Neural cell (in vitro differentiated cells): ENCODE results near the gene MARK1. TPM values are rescaled to one million over a fixed set of nuclear protein-coding genes. Genes with fewer than 3 reads are reported as not detected.

Experiments
- H2AFZ ChIP-seq: fragments of 200-600, 300-800 bp; sonication (generic), shearing (Covaris generic); 2 replicates; pipeline ENCODE4 v1.6.0; 2014; ENCODE audit warnings: low read depth, mild to moderate bottlenecking, antibody characterized with exemption, low read length, moderate library complexity
- H3F3A ChIP-seq: fragments of 200-600 bp; shearing (Covaris generic); 2 replicates; pipeline ENCODE4 v1.6.1; 2016; ENCODE audit warnings: mild to moderate bottlenecking, moderate library complexity, mixed read lengths, antibody characterized with exemption, low read length; ENCODE audit not compliant: insufficient read depth, poor library complexity, severe bottlenecking
- H3K27ac ChIP-seq: fragments of 200-600, 300-800 bp; sonication (generic), shearing (Covaris generic); 2 replicates; pipeline ENCODE4 v1.5.1; 2014; ENCODE audit warnings: mild to moderate bottlenecking, low read length, moderate library complexity
- H3K27me3 ChIP-seq: fragments of 300-800, 200-600 bp; sonication (generic), shearing (Covaris generic); 2 replicates; pipeline ENCODE4 v1.6.0; 2014; ENCODE audit warnings: mild to moderate bottlenecking, low read depth, low read length, moderate library complexity; ENCODE audit not compliant: insufficient read depth
- H3K36me3 ChIP-seq: fragments of 300-800, 200-600 bp; sonication (generic), shearing (Covaris generic); 2 replicates; pipeline ENCODE4 v1.5.1; 2014; ENCODE audit warnings: mild to moderate bottlenecking, antibody characterized with exemption, low read length, moderate library complexity; ENCODE audit not compliant: insufficient read depth
- H3K4me2 ChIP-seq: fragments of 300-800, 200-600 bp; sonication (generic), shearing (Covaris generic); 2 replicates; pipeline ENCODE4 v1.6.0; 2014; ENCODE audit warnings: mild to moderate bottlenecking, low read length
- H3K4me3 ChIP-seq: fragments of 300-800, 200-600 bp; sonication (generic), shearing (Covaris generic); 2 replicates; pipeline ENCODE4 v1.5.1; 2014; ENCODE audit warnings: mild to moderate bottlenecking, low read length, moderate library complexity
- H3K79me2 ChIP-seq: fragments of 200-600 bp; shearing (Covaris generic); replicated peaks from 2 replicates; pipeline ENCODE4 v1.6.0; 2014; ENCODE audit warnings: mild to moderate bottlenecking, low read length, moderate library complexity; ENCODE audit not compliant: insufficient read depth
- H3K9ac ChIP-seq: fragments of 300-800, 200-600 bp; sonication (generic), shearing (Covaris generic); 2 replicates; pipeline ENCODE4 v1.6.1; 2016; ENCODE audit warnings: mild to moderate bottlenecking, low read length, mixed read lengths
- H3K9me2 ChIP-seq: fragments of 200-600 bp; shearing (Covaris generic); 2 replicates; pipeline ENCODE4 v1.6.1; 2016; ENCODE audit warnings: mild to moderate bottlenecking, low read length, mixed read lengths; ENCODE audit not compliant: insufficient read depth
- H3K9me3 ChIP-seq: fragments of 200-600, 300-800 bp; sonication (generic), shearing (Covaris generic); 2 replicates; pipeline ENCODE4 v1.6.1; 2016; ENCODE audit warnings: mild to moderate bottlenecking, mixed run types, low read length, moderate library complexity, mixed read lengths
- H4K20me1 ChIP-seq: fragments of 200-600 bp; shearing (Covaris generic); 2 replicates; pipeline ENCODE4 v1.6.1; 2016; ENCODE audit warnings: mild to moderate bottlenecking, mixed run types; ENCODE audit not compliant: insufficient read depth
- EP300 ChIP-seq: fragments of 450-650 bp; conservative IDR thresholded peaks from 2 replicates; pipeline ENCODE4 v1.6.1; 2014; ENCODE audit warnings: antibody characterized with exemption, mild to moderate bottlenecking, moderate library complexity; ENCODE audit not compliant: poor library complexity, severe bottlenecking
- EZH2 ChIP-seq: fragments of 200-600, 300-800 bp; shearing (Covaris generic), sonication (generic); IDR thresholded peaks from 2 replicates; pipeline ENCODE4 v1.6.1; 2014; ENCODE audit warnings: antibody characterized with exemption, low read length, borderline replicate concordance, mild to moderate bottlenecking; ENCODE audit not compliant: insufficient read depth, poor library complexity, severe bottlenecking
- MXI1 ChIP-seq: fragments of 450-650 bp; conservative IDR thresholded peaks from 2 replicates; pipeline ENCODE4 v1.6.1; 2014; ENCODE audit warnings: antibody characterized with exemption, mild to moderate bottlenecking; ENCODE audit not compliant: poor library complexity, severe bottlenecking
- POLR2AphosphoS5 ChIP-seq: IDR thresholded peaks from 2 replicates; pipeline ENCODE4 v1.6.1; 2012
- RAD21 ChIP-seq: fragments of 450-650 bp; conservative IDR thresholded peaks from 2 replicates; pipeline ENCODE4 v1.6.1; 2014; ENCODE audit warnings: antibody characterized with exemption, mild to moderate bottlenecking, moderate library complexity
- SMC3 ChIP-seq: fragments of 450-650 bp; conservative IDR thresholded peaks from 2 replicates; pipeline ENCODE4 v1.6.1; 2014; ENCODE audit warnings: antibody characterized with exemption, mild to moderate bottlenecking, moderate library complexity; ENCODE audit not compliant: poor library complexity
- TAF1 ChIP-seq: IDR thresholded peaks from 2 replicates; pipeline ENCODE4 v1.6.1; 2012; ENCODE audit warnings: low read depth
- polyA plus RNA-seq: library from polyadenylated mRNA; depleted of rRNA; stranded (reverse); fragments of >200 nt; gene quantifications from 2 replicates; pipeline ENCODE4 v1.2.3, GENCODE V29; 2014
- TF ChIP-seq, protein P1 (sequence below): fragments of 450-650 bp; IDR thresholded peaks from 2 replicates; pipeline ENCODE4 v1.5.1; 2014; ENCODE audit warnings: antibody characterized with exemption, mild to moderate bottlenecking, moderate library complexity; ENCODE audit not compliant: poor library complexity, severe bottlenecking
- TF ChIP-seq, protein P2 (sequence below): IDR thresholded peaks from 2 replicates; pipeline ENCODE4 v1.6.1; 2012; ENCODE audit warnings: borderline replicate concordance

Gene MARK1
- polyA plus RNA-seq, 1 donor from 2014 or later, result 38.6 TPM

DNA sequence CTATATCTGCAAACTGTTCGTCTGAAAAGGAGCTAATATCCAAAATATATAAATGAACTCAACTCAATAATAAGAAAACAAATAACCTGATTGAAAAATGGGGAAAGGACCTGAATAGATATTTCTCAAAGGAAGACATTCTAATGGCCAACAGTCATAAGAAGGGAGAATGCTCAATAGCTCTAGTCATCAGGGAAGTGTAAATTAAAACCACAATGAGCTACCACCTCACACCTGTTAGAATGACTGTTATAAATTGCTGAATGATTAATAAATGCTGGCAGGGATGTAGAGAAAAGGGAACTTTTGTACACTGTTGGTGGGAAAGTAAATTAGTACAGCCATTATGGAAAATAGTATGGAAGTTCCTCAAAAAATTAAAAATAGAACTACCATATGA lies 141.1 kb downstream of the MARK1 start:
- Histone ChIP-seq H3K9me3 (no peaks in the 10 kb centered on the region), H3K27me3 (no peaks in the 10 kb centered on the region), H3K79me2 (no peaks in the 10 kb centered on the region), H3K36me3 (no peaks in the 10 kb centered on the region), H3K27ac (no peak overlapping the region), H4K20me1 (no peaks in the 10 kb centered on the region), H3K4me3 (no peak overlapping the region), H3K9ac (no peak overlapping the region), H2AFZ (no peak overlapping the region), H3F3A (no peaks in the 10 kb centered on the region), H3K9me2 (no peaks in the 10 kb centered on the region), H3K4me2 (no peak overlapping the region)
- TF ChIP-seq POLR2AphosphoS5 (no peak), MXI1 (no peak), EP300 (no peak), SMC3 (no peak), RAD21 (no peak), EZH2 (no peak), TAF1 (no peak)
- TF ChIP-seq, protein P1, sequence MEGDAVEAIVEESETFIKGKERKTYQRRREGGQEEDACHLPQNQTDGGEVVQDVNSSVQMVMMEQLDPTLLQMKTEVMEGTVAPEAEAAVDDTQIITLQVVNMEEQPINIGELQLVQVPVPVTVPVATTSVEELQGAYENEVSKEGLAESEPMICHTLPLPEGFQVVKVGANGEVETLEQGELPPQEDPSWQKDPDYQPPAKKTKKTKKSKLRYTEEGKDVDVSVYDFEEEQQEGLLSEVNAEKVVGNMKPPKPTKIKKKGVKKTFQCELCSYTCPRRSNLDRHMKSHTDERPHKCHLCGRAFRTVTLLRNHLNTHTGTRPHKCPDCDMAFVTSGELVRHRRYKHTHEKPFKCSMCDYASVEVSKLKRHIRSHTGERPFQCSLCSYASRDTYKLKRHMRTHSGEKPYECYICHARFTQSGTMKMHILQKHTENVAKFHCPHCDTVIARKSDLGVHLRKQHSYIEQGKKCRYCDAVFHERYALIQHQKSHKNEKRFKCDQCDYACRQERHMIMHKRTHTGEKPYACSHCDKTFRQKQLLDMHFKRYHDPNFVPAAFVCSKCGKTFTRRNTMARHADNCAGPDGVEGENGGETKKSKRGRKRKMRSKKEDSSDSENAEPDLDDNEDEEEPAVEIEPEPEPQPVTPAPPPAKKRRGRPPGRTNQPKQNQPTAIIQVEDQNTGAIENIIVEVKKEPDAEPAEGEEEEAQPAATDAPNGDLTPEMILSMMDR, result no peak
- TF ChIP-seq, protein P2, sequence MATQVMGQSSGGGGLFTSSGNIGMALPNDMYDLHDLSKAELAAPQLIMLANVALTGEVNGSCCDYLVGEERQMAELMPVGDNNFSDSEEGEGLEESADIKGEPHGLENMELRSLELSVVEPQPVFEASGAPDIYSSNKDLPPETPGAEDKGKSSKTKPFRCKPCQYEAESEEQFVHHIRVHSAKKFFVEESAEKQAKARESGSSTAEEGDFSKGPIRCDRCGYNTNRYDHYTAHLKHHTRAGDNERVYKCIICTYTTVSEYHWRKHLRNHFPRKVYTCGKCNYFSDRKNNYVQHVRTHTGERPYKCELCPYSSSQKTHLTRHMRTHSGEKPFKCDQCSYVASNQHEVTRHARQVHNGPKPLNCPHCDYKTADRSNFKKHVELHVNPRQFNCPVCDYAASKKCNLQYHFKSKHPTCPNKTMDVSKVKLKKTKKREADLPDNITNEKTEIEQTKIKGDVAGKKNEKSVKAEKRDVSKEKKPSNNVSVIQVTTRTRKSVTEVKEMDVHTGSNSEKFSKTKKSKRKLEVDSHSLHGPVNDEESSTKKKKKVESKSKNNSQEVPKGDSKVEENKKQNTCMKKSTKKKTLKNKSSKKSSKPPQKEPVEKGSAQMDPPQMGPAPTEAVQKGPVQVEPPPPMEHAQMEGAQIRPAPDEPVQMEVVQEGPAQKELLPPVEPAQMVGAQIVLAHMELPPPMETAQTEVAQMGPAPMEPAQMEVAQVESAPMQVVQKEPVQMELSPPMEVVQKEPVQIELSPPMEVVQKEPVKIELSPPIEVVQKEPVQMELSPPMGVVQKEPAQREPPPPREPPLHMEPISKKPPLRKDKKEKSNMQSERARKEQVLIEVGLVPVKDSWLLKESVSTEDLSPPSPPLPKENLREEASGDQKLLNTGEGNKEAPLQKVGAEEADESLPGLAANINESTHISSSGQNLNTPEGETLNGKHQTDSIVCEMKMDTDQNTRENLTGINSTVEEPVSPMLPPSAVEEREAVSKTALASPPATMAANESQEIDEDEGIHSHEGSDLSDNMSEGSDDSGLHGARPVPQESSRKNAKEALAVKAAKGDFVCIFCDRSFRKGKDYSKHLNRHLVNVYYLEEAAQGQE, result no peak

DNA sequence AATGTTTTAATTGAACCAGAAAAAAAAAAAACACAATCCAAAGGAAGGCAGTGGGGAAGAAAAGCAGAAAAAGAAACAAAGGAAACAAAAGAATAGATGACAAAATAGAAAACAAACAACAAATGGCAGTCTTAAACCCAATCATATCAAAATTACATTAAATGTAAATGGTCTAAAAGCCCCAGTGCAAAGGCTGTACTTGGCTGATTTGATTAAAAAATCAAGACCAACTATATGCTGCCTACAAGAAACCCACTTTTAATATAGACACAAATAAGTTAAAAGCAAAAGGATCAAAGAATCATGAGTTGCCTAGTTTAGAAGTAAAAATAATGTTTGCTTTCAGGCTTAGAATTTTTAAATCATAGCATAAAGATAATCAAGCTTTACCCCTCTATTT lies 142.4 kb downstream of the MARK1 start:
- Histone ChIP-seq H3K9me3 (no peaks in the 10 kb centered on the region), H3K9ac (no peak overlapping the region), H3K27me3 (no peaks in the 10 kb centered on the region), H3K36me3 (no peaks in the 10 kb centered on the region), H3F3A (no peaks in the 10 kb centered on the region), H3K79me2 (no peaks in the 10 kb centered on the region), H3K4me2 (no peak overlapping the region), H2AFZ (no peak overlapping the region), H3K4me3 (no peak overlapping the region), H4K20me1 (no peaks in the 10 kb centered on the region), H3K27ac (no peak overlapping the region), H3K9me2 (no peaks in the 10 kb centered on the region)
- TF ChIP-seq RAD21, result no peak

DNA sequence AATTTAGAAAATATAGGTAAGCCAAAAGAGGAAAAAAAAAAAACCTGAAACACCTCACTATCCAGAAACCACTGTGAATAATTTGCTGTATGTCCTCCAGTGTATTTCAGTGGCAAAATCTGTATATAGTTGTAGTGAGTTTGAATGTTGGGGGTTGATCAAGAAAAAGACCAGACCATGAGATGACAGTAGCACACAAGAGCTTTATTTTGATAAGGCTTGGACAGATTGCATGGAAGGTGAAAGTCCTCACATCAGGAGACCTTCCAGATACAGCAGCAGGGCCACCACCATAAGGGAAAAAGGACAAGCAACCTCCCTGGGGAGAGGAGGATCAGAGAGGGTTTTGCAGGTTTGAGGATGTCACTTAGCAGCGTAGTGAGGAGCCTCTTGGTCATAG lies 146.0 kb downstream of the MARK1 start:
- no peaks in the 10 kb centered on the region for H3K27me3 ChIP-seq
- no peak overlapping the region for H3K9ac ChIP-seq
- H3K9me2 ChIP-seq, result no peaks in the 10 kb centered on the region
- no peak for TF ChIP-seq POLR2AphosphoS5
- no peak overlapping the region for H3K27ac ChIP-seq
- no peaks in the 10 kb centered on the region for H4K20me1 ChIP-seq
- no peaks in the 10 kb centered on the region for H3K79me2 ChIP-seq
- H3F3A ChIP-seq, result no peaks in the 10 kb centered on the region
- no peaks in the 10 kb centered on the region for H3K9me3 ChIP-seq
- H3K36me3 ChIP-seq, result no peaks in the 10 kb centered on the region
- H3K4me3 ChIP-seq, result no peak overlapping the region
- no peak overlapping the region for H3K4me2 ChIP-seq
- H2AFZ ChIP-seq, result no peak overlapping the region
